WERI-Rb-1 (cell line): Measurements from ENCODE around the gene STAT6.

Source experiments
- DNase-seq: peaks from one replicate; pipeline ENCODE4 v3.0.0-alpha.2; 2020
- H3K27ac ChIP-seq: fragments of 250-450 bp; sonication (Bioruptor Pico); 2 replicates; pipeline ENCODE4 v1.5.1; 2020; ENCODE audit warnings: mild to moderate bottlenecking, moderate library complexity
- H3K27me3 ChIP-seq: fragments of 250-450 bp; sonication (Bioruptor Pico); 2 replicates; pipeline ENCODE4 v1.5.1; 2021; ENCODE audit warnings: mild to moderate bottlenecking, low read depth, moderate library complexity; ENCODE audit not compliant: insufficient read depth, severe bottlenecking
- H3K36me3 ChIP-seq: fragments of 250-450 bp; sonication (Bioruptor Pico); 2 replicates; pipeline ENCODE4 v1.5.1; 2020; ENCODE audit warnings: mild to moderate bottlenecking, moderate library complexity
- H3K4me3 ChIP-seq: 2 replicates; pipeline ENCODE4 v1.5.1; 2011; ENCODE audit warnings: low read depth, mild to moderate bottlenecking, control low read depth, low read length
- H3K9me3 ChIP-seq: fragments of 250-450 bp; sonication (Bioruptor Pico); 2 replicates; pipeline ENCODE4 v1.5.1; 2021; ENCODE audit warnings: mild to moderate bottlenecking, moderate library complexity; ENCODE audit not compliant: severe bottlenecking
- TF ChIP-seq, protein P1 (sequence below): IDR thresholded peaks from 2 replicates; pipeline ENCODE4 v1.5.1; 2011; ENCODE audit warnings: low read depth, mild to moderate bottlenecking, control low read depth, inconsistent platforms, low read length

Gene STAT6

DNA sequence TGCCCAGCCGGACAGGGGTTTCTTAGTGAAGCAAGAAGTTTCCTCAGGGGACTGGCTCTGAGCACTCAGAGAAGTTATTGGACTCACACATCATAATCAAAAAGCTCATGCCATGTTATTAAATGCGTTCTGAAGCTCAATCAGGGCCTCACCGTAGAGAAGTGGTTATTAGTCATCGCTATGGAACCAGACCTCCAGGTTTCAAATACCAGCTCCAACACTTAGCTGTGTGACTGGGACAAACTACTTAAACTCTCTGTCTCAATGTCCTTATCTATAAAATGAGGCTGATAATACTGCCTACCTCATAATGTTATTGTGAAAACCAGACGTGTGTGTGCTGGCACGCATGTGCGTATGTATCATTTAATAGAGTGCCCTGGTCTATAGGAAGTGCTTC lies 7.3 kb downstream of the STAT6 start:
- TF ChIP-seq, protein P1, sequence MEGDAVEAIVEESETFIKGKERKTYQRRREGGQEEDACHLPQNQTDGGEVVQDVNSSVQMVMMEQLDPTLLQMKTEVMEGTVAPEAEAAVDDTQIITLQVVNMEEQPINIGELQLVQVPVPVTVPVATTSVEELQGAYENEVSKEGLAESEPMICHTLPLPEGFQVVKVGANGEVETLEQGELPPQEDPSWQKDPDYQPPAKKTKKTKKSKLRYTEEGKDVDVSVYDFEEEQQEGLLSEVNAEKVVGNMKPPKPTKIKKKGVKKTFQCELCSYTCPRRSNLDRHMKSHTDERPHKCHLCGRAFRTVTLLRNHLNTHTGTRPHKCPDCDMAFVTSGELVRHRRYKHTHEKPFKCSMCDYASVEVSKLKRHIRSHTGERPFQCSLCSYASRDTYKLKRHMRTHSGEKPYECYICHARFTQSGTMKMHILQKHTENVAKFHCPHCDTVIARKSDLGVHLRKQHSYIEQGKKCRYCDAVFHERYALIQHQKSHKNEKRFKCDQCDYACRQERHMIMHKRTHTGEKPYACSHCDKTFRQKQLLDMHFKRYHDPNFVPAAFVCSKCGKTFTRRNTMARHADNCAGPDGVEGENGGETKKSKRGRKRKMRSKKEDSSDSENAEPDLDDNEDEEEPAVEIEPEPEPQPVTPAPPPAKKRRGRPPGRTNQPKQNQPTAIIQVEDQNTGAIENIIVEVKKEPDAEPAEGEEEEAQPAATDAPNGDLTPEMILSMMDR, result no peak
- H3K9me3 ChIP-seq, result no peaks in the 10 kb centered on the region
- H3K36me3 ChIP-seq, result no peaks in the 10 kb centered on the region
- no peaks in the 10 kb centered on the region for H3K27me3 ChIP-seq
- H3K27ac ChIP-seq, result no peak overlapping the region
- no peak for DNase-seq
- H3K4me3 ChIP-seq, result no peak overlapping the region

DNA sequence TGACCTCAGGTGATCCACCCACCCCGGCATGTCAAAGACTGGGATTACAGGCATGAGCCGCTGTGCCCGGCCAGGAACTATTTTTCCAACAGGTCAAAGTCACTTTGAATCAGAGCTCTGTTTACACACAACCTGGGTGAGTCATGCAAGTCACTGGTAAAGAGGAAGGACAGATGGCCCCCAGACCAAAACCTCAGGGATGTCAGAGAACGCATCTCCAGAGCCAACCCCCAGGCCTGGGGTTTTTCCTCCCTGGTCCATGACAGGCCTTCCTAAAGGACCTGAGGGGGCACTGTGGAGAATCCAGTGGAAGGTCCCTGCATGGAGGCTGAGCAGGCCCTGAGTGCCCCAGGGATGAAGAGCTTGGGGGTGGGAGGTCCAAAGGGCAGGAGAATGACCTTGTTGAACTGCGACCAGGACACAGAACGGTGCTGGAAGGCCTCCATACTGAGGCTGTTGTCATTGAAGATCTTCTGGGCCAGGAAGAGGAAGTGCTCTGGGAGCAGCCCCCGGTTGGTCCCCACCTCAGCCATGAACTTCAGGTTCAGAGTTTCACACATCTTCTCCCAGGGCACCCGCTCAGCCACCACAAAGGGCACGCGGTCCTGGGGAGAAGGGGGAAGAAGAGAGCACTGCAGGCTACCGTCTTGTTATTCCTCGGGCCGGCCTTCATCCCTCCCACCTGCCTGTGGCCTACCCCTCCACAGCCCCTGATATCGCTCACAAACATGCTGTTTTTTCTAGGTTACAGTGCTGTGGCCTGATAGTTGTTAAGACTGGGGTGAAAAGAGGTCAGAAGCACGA lies 9.1 kb downstream of the STAT6 start:
- DNase-seq, result no peak
- no peak overlapping the region for H3K27ac ChIP-seq
- H3K36me3 ChIP-seq, result no peaks in the 10 kb centered on the region; the same call in 1 of the 2 replicates

DNA sequence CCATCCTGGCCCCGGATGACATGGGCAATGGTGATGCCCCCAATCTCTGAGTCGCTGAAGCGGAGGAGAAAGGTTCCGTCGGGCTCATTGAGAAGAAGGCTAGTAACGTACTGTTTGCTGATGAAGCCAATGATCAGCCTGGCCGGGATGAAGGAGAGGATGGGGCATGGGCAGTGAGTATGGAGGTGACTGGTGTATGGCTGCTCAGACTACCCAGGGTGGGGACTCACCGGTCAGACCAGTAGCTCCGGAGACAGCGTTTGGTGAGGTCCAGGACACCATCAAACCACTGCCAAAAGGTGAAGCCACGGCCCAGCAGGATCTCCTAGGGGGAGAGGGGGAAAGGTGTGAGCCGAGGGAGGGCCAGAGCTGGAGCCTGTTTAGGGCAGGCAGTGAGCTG lies 11.4 kb downstream of the STAT6 start:
- Histone ChIP-seq H3K36me3 (peaks cover 11% of the 10 kb centered on the region), H3K27ac (no peak overlapping the region), H3K4me3 (no peak overlapping the region), H3K9me3 (no peaks in the 10 kb centered on the region), H3K27me3 (no peaks in the 10 kb centered on the region)
- no peak for DNase-seq
- TF ChIP-seq, protein P1, result no peak

More for the DNA sequence above, 9.1 kb downstream of the STAT6 start:
- TF ChIP-seq, protein P1, result no peak
- no peak overlapping the region for H3K4me3 ChIP-seq
- no peaks in the 10 kb centered on the region for H3K27me3 ChIP-seq
- H3K9me3 ChIP-seq, result no peaks in the 10 kb centered on the region

DNA sequence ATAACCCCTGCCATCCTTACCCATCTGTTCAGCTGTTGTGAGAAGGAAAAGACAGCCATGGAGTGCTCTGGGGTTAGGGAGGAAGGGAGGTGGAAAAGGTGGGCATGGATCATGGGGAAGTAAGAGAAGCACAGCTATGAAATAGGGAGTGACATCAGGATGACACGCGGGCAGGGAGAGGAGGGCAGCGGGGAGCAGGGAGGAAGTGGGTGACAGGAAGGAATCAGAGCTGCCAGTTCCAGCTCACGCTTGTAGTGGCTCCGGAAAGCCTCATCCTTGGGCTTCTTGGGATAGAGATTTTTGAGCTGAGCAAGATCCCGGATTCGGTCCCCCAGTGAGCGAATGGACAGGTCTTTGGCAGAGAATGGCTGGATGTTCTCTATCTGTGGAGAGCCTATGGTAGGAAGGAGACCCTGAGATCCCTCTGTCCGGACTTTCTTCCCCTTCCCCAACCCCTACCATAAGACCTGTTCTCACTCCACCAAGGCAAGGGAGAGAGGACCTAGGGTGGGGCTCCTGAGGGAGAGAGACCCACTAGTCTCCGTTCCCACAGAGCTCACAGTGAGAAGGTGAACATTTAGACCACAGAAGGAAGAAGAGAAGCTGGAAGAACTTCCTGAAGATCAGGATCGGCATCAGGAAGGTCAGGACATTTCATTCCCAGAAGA lies 12.0 kb downstream of the STAT6 start:
- Histone ChIP-seq H3K4me3 (no peak overlapping the region), H3K27ac (no peak overlapping the region), H3K36me3 (peaks cover 15% of the 10 kb centered on the region), H3K27me3 (no peaks in the 10 kb centered on the region), H3K9me3 (no peaks in the 10 kb centered on the region)
- no peak for DNase-seq
- TF ChIP-seq, protein P1, result no peak

DNA sequence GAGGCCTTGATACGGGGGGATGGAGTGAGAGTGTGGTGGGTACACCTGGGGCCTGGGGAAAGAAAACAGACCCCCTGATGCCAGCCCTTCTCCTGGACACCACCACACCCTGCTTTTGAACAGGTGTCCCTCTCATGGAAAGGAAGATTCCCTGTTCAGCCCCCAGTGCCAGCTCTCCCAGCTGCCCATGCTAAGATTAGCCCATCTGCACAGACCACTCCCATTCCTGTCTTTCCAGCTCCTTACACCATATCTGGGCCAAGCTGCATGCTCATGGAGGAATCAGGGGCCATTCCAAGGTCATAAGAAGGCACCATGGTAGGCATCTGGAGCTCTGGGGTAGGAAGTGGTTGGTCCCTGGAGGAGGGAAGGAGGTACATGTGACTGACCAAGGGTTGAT lies 12.6 kb downstream of the STAT6 start:
- Histone ChIP-seq H3K27me3 (no peaks in the 10 kb centered on the region), H3K4me3 (no peak overlapping the region), H3K36me3 (peaks cover 16% of the 10 kb centered on the region), H3K9me3 (no peaks in the 10 kb centered on the region), H3K27ac (no peak overlapping the region)
- TF ChIP-seq, protein P1, result no peak
- no peak for DNase-seq
